ENCODE data around the gene CDH11. TPM values are rescaled to one million over a fixed set of nuclear protein-coding genes. Genes with fewer than 3 reads are reported as not detected.

The CDH11 gene
- total RNA-seq, 1 experiment from 2014 or later = 5.4 TPM

GRCh38 chr16:65075877-65076276, 46.0 kb downstream of the CDH11 start:
- Histone ChIP-seq H3K56ac (ENCODE audit: insufficient read length, low read depth, low read length) (no peak overlapping the region), H2AFZ (ENCODE audit: low read length) (no peak overlapping the region), H2AK5ac (ENCODE audit: insufficient read length, low read length) (no peak overlapping the region), H4K20me1 (ENCODE audit: control insufficient read depth, insufficient read depth, insufficient read length) (no peaks in the 10 kb centered on the region), H3K4ac (ENCODE audit: low read depth, low read length) (no peak overlapping the region), H3K4me2 (ENCODE audit: insufficient read depth, insufficient read length, low read length) (no peak overlapping the region), H2BK5ac (ENCODE audit: insufficient read length, low read length) (no peak overlapping the region), H3K79me1 (ENCODE audit: insufficient read depth, low read depth, low read length, poor library complexity, severe bottlenecking) (no peaks in the 10 kb centered on the region), H3K14ac (ENCODE audit: insufficient read depth, low read length) (no peak overlapping the region), H4K5ac (ENCODE audit: insufficient read length, low read depth, low read length) (no peak overlapping the region), H3K79me2 (ENCODE audit: insufficient read depth, low read length) (no peaks in the 10 kb centered on the region), H3K9ac (ENCODE audit: extremely low read depth, insufficient read length, low read length) (no peak overlapping the region), H3T11ph (ENCODE audit: low read length) (no peak overlapping the region), H3K9me3 (ENCODE audit: control insufficient read depth, low read depth, low read length) (no peaks in the 10 kb centered on the region), H3K27me3 (ENCODE audit: insufficient read depth, low read length) (no peaks in the 10 kb centered on the region), H2BK12ac (ENCODE audit: insufficient read length, low read depth, low read length) (no peak overlapping the region), H3K23ac (ENCODE audit: insufficient read length, low read depth, low read length) (no peak overlapping the region), H2BK120ac (ENCODE audit: low read depth, low read length, poor library complexity, severe bottlenecking) (no peak overlapping the region), H2BK15ac (ENCODE audit: low read depth, low read length) (no peak overlapping the region), H3K23me2 (ENCODE audit: insufficient read length, low read depth, low read length, poor library complexity, severe bottlenecking) (no peaks in the 10 kb centered on the region), H4K91ac (ENCODE audit: insufficient read length, low read depth, low read length) (no peak overlapping the region), H3K4me1 (ENCODE audit: insufficient read depth, low read length) (no peaks in the 10 kb centered on the region; the same call in 1 of the 2 replicates), H2BK20ac (ENCODE audit: low read depth, low read length, poor library complexity, severe bottlenecking) (no peak overlapping the region), H3K18ac (ENCODE audit: insufficient read length, low read depth, low read length) (no peak overlapping the region), H3K27ac (ENCODE audit: insufficient read length, low read depth, low read length) (no peak overlapping the region), H4K8ac (replicated peaks; ENCODE audit: insufficient read length, low read depth, low read length) (no peak overlapping the region)
- WGBS (ENCODE audit: extremely low coverage, insufficient read length, low lambda C conversion rate) = no CpG with 5 or more reads among the region's 2 CpGs
- Mint-ChIP-seq H3K4me1 (peaks cover 7 to 13% of the 10 kb centered on the region in 2 experiments), H3K27me3 (ENCODE audit: low read depth) (no peaks in the 10 kb centered on the region), H3K9me3 (no peaks in the 10 kb centered on the region), H3K4me3 (no peak overlapping the region), H3K36me3 (ENCODE audit: insufficient read depth in 1 of 3, low read depth in 3 of 3) (no peaks in the 10 kb centered on the region; a peak in 1 of 7 replicates), H3K27ac (no peak overlapping the region)
- DNase-seq = no peak
- TF ChIP-seq, protein P1, sequence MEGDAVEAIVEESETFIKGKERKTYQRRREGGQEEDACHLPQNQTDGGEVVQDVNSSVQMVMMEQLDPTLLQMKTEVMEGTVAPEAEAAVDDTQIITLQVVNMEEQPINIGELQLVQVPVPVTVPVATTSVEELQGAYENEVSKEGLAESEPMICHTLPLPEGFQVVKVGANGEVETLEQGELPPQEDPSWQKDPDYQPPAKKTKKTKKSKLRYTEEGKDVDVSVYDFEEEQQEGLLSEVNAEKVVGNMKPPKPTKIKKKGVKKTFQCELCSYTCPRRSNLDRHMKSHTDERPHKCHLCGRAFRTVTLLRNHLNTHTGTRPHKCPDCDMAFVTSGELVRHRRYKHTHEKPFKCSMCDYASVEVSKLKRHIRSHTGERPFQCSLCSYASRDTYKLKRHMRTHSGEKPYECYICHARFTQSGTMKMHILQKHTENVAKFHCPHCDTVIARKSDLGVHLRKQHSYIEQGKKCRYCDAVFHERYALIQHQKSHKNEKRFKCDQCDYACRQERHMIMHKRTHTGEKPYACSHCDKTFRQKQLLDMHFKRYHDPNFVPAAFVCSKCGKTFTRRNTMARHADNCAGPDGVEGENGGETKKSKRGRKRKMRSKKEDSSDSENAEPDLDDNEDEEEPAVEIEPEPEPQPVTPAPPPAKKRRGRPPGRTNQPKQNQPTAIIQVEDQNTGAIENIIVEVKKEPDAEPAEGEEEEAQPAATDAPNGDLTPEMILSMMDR (conservative IDR thresholded peaks at IDR 0.05) = no peak
